GM18861 (cell line): Measurements from ENCODE around the gene CEP170B.
"Not testable (repeated sequence)": the region's sequence is repeated elsewhere in the genome, so short reads cannot be mapped to it uniquely, and the experiment has no call there.

Experiments used
- ATAC-seq: cut with Tn5 transposase; IDR thresholded peaks from one replicate; pipeline ENCODE4 v1.9.1; 2021; ENCODE audit not compliant: unreplicated experiment

The CEP170B gene

GRCh38 chr14:104865081-104865630 lies at the start of gene CEP170B:
Gene CEP170B (plus strand): TSS chr14:104865268. CDS start chr14:104868451, 3,183 bp downstream.
- no peak for ATAC-seq

GRCh38 chr14:104816616-104816884 lies 48.5 kb upstream of the CEP170B start:
- ATAC-seq, result no peak

GRCh38 chr14:104817930-104818713 lies 46.9 kb upstream of the CEP170B start:
- no peak for ATAC-seq

GRCh38 chr14:104818714-104819161 lies 46.3 kb upstream of the CEP170B start:
- no peak for ATAC-seq

GRCh38 chr14:104819361-104819781 lies 45.7 kb upstream of the CEP170B start:
- ATAC-seq, result no peak

- no peak for ATAC-seq
Observed at GRCh38 chr14:104820669-104821228, 44.3 kb upstream of the CEP170B start.

- no peak for ATAC-seq
Observed at GRCh38 chr14:104821229-104821945, 43.7 kb upstream of the CEP170B start.

- no peak for ATAC-seq
Observed at GRCh38 chr14:104821971-104822608, 43.0 kb upstream of the CEP170B start.

- ATAC-seq, result no peak
Observed at GRCh38 chr14:104822821-104823615, 42.0 kb upstream of the CEP170B start.

- no peak for ATAC-seq
Observed at GRCh38 chr14:104824353-104824997, 40.6 kb upstream of the CEP170B start.

GRCh38 chr14:104826189-104826860 lies 38.7 kb upstream of the CEP170B start:
- ATAC-seq, result peak; percentile 73

GRCh38 chr14:104826861-104827176 lies 38.2 kb upstream of the CEP170B start:
- no peak for ATAC-seq

- ATAC-seq, result no peak
Observed at GRCh38 chr14:104827177-104828055, 37.7 kb upstream of the CEP170B start.

- ATAC-seq, result no peak
Observed at GRCh38 chr14:104830781-104831180, 34.3 kb upstream of the CEP170B start.

GRCh38 chr14:104836171-104836935 lies 28.7 kb upstream of the CEP170B start:
- ATAC-seq, result not testable (repeated sequence)

GRCh38 chr14:104841730-104842129 lies 23.3 kb upstream of the CEP170B start:
- no peak for ATAC-seq

- ATAC-seq, result no peak
Observed at GRCh38 chr14:104843006-104843405, 22.1 kb upstream of the CEP170B start.
